ENCODE data around the gene CEP70.
A peak's percentile ranks its signal among the peaks of the same experiment; 100 is the strongest.
"Not testable (repeated sequence)": the region's sequence is repeated elsewhere in the genome, so short reads cannot be mapped to it uniquely, and the experiment has no call there.

The CEP70 gene

GRCh38 chr3:138465925-138466324 lies 128.1 kb downstream of the CEP70 start:
- DNase-seq: peak; percentile 52

GRCh38 chr3:138465451-138465850 lies 128.6 kb downstream of the CEP70 start:
- DNase-seq: no peak

- DNase-seq: no peak
These were observed 129.6 kb downstream of the CEP70 start for GRCh38 chr3:138464491-138464860.

- no peak for DNase-seq
These were observed 130.2 kb downstream of the CEP70 start for GRCh38 chr3:138463724-138464490.

- no peak for DNase-seq
These were observed 132.2 kb downstream of the CEP70 start for GRCh38 chr3:138461896-138462295.

- no peak for DNase-seq
These were observed 132.8 kb downstream of the CEP70 start for GRCh38 chr3:138461246-138461645.

- no peak for DNase-seq
These were observed 133.4 kb downstream of the CEP70 start for GRCh38 chr3:138460536-138461205.

GRCh38 chr3:138459619-138460535 lies 134.2 kb downstream of the CEP70 start:
- DNase-seq: peak; percentile 55

GRCh38 chr3:138458774-138459499 lies 135.1 kb downstream of the CEP70 start:
- DNase-seq: no peak

GRCh38 chr3:138457863-138458735 lies 136.0 kb downstream of the CEP70 start:
- no peak for DNase-seq

- DNase-seq: no peak
These were observed 136.8 kb downstream of the CEP70 start for GRCh38 chr3:138456961-138457862.

GRCh38 chr3:138455801-138456716 lies 138.0 kb downstream of the CEP70 start:
- no peak for DNase-seq

- DNase-seq: not testable (repeated sequence)
These were observed 140.1 kb downstream of the CEP70 start for GRCh38 chr3:138453940-138454339.

- DNase-seq: no peak
These were observed 141.6 kb downstream of the CEP70 start for GRCh38 chr3:138452436-138452835.

GRCh38 chr3:138451595-138452162 lies 142.4 kb downstream of the CEP70 start:
- DNase-seq: no peak

- DNase-seq: no peak
These were observed 143.2 kb downstream of the CEP70 start for GRCh38 chr3:138450704-138451424.

GRCh38 chr3:138450181-138450580 lies 143.9 kb downstream of the CEP70 start:
- DNase-seq: no peak

GRCh38 chr3:138449490-138449889 lies 144.6 kb downstream of the CEP70 start:
- DNase-seq: no peak

Measured in NCI-H2171 treated with DMSO at 0.1 percent for 48 hours (cell line).